Kidney epithelial cell (primary cell): Measurements from ENCODE around the gene SMIM11. TPM values are rescaled to one million over a fixed set of nuclear protein-coding genes. Genes with fewer than 3 reads are reported as not detected.

Experiments used
- DNase-seq: peaks from one replicate; pipeline ENCODE4 v3.0.0-alpha.2; 2010; ENCODE audit warnings: low read depth
- H3K27me3 ChIP-seq: 2 replicates; pipeline ENCODE4 v1.6.0; 2011; ENCODE audit warnings: low read length; ENCODE audit not compliant: control insufficient read depth, insufficient read depth
- H3K36me3 ChIP-seq: 2 replicates; pipeline ENCODE4 v1.5.1; 2011; ENCODE audit warnings: low read length; ENCODE audit not compliant: control insufficient read depth, insufficient read depth
- H3K4me3 ChIP-seq: 2 replicates; pipeline ENCODE4 v1.5.1; 2011; ENCODE audit warnings: low read depth, mild to moderate bottlenecking, control low read depth, low read length
- CTCF ChIP-seq: IDR thresholded peaks from 2 replicates; pipeline ENCODE4 v1.5.1; 2011; ENCODE audit warnings: mild to moderate bottlenecking, moderate library complexity, low read length, control low read depth, inconsistent platforms; ENCODE audit not compliant: insufficient read depth, poor library complexity, severe bottlenecking
- total RNA-seq: library from RNA; depleted of rRNA; stranded (reverse); fragments of >200 nt; gene quantifications from 2 replicates; pipeline ENCODE4 v1.2.3, GENCODE V29; 2015

The SMIM11 gene
- total RNA-seq, 1 donor from 2014 or later = 36.4 TPM

GRCh38 chr21:34336245-34336644 is 39.1 kb upstream of the SMIM11 start:
- no peak for DNase-seq
- Histone ChIP-seq H3K27me3 (no peaks in the 10 kb centered on the region), H3K4me3 (no peak overlapping the region), H3K36me3 (no peaks in the 10 kb centered on the region)
- no peak for TF ChIP-seq CTCF

GRCh38 chr21:34336756-34337391 is 38.4 kb upstream of the SMIM11 start:
- H3K4me3 ChIP-seq = no peak overlapping the region
- H3K36me3 ChIP-seq = no peaks in the 10 kb centered on the region
- DNase-seq = no peak
- TF ChIP-seq CTCF = no peak
- H3K27me3 ChIP-seq = no peaks in the 10 kb centered on the region

- Histone ChIP-seq H3K36me3 (no peaks in the 10 kb centered on the region), H3K27me3 (no peaks in the 10 kb centered on the region), H3K4me3 (no peak overlapping the region)
- no peak for DNase-seq
- no peak for TF ChIP-seq CTCF
Observed at GRCh38 chr21:34337741-34338140, 37.6 kb upstream of the SMIM11 start.

- no peak for DNase-seq
- no peaks in the 10 kb centered on the region for H3K27me3 ChIP-seq
- no peaks in the 10 kb centered on the region for H3K36me3 ChIP-seq
- no peak overlapping the region for H3K4me3 ChIP-seq
- TF ChIP-seq CTCF = no peak
Observed at GRCh38 chr21:34338226-34338625, 37.1 kb upstream of the SMIM11 start.

- DNase-seq = no peak
- no peak for TF ChIP-seq CTCF
- Histone ChIP-seq H3K27me3 (no peaks in the 10 kb centered on the region), H3K4me3 (no peak overlapping the region), H3K36me3 (no peaks in the 10 kb centered on the region)
Observed at GRCh38 chr21:34340061-34340460, 35.2 kb upstream of the SMIM11 start.

- Histone ChIP-seq H3K27me3 (no peaks in the 10 kb centered on the region), H3K4me3 (no peak overlapping the region), H3K36me3 (no peaks in the 10 kb centered on the region)
- no peak for DNase-seq
- no peak for TF ChIP-seq CTCF
Observed at GRCh38 chr21:34342476-34342875, 32.8 kb upstream of the SMIM11 start.
